NCI-H1694 treated with DMSO at 0.1 percent for 48 hours (cell line): ENCODE measurements around the gene KIF6.

Source experiments
- DNase-seq: peaks from one replicate; lab custom pipeline; 2025; lab: John Stamatoyannopoulos, UW

The KIF6 gene

DNA sequence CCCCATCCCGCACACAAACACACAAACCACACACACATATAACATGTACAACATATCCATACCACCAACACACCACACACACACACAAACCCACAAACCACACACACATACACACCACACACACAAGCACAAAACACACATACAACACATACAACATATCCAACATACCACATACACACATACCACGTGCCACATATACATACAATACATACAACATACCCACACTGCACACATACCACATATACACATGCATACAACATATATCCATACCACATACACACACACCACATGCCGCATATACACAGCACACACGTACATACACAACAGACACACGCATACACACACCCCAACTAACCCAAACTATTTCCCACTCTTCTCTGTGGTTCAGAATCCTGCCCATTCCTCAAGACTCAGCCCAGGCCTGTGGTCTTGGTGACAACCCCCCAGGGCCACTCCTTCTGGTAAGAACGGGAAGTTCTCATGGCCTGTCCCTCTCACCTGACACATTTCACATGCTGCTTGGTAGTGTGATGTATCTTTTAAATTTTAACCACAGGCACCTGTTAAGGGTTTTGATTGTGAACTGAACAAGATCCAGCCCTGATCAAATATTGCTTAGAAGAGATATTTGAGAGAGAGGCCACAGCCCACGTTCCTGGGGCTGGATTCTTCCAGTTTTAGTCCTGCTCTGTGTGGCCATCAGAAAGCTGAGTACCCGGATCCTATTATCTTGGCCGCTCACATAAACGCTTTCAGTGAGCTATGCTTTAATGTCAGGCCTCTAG, 346.8 kb downstream of the KIF6 start:
- DNase-seq: no peak

DNA sequence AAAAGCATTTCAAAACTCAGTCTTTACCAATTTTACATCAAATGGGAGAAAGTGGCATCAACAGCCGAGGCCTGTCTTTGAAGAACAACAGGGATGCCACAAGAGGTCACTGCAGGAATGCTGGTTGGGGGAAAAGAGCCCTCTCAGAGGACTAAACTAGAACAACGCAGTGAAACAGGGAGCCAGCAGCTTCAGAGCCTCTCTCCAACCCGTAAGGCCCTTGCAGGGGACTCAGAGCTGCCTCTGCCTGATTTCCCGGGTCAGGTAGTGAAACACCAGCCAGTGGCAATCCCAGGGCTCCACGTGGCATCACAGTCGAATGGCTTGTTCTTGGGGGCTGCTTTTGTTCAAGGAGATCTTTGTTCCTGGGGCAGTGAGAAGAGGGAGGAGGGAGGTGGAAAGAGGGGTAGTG, 347.7 kb downstream of the KIF6 start:
- peak; percentile 74 for DNase-seq

GRCh38 chr6:39375405-39375804, 349.8 kb downstream of the KIF6 start:
- no peak for DNase-seq

DNA sequence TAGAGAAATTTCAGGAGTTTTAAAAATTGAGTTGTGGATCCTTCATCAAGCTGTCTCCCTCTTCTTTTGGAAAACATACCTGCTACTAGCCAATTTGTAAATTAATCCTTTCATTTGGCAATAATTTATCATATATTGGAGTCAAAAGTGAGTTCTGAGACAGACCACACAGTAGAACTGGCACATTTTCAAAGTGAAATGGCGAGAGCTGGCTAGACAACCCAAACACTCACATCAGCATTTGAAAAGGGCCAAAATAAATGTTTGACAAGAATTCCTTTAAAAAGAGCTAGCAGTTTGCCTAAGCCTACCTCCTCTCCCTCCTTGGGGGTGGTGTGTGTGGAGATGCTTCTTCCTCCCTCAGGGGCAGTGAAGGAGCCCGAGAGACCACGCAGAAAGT, 354.8 kb downstream of the KIF6 start:
- DNase-seq: no peak

- DNase-seq: no peak
These were observed 355.2 kb downstream of the KIF6 start for GRCh38 chr6:39369987-39370386.

DNA sequence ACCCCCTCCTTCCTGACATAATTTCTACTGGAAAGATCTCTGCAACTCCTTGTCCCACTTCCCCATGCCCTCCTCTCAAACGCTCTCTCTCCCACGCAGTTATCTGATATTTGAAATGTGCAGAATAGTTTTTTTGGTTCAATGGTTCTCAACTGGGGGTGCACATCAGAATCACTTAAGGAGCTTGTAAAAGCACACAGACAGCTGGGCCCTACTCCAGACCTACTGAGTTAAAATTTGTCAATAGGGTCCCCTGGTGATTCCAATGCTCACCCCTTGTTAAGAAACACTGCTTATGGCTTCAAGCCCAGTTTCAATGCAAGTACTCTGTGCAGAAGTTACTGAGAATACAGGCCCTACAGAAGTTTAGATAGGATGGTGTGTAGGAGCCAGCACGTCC, 357.5 kb downstream of the KIF6 start:
- DNase-seq: no peak

DNA sequence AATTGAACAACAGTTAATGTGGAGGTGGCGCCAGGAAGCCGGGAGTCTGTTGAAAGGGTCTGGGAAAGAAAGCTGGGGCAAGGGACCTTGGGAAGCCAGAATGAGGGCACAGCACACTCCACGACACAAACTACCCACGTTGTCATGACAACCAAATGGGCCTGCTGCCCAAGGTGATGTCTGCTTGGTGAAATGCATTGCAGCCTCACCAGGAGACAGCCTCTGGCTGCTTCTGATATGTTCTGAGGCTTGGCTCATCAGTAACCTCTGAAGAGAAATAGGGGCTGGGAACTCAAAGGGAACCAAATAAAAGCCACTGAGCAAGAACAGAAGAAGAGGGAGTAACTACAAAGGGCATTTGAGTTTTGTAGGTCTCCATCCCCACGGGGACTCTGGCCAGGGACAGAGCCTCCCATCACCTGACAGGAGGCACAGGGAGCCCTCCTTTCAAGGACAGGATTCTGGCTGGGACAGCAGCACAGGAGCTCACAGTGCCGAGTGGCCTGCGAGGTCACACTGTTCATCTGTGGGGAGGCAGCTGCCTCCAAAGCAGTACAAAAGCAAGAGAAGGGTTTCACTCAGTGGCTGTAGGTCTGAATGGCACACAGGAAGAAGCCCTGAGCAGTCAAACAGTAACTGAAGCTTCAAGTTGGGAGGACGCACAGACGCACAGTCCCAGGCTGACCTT, 358.1 kb downstream of the KIF6 start:
- DNase-seq: no peak

DNA sequence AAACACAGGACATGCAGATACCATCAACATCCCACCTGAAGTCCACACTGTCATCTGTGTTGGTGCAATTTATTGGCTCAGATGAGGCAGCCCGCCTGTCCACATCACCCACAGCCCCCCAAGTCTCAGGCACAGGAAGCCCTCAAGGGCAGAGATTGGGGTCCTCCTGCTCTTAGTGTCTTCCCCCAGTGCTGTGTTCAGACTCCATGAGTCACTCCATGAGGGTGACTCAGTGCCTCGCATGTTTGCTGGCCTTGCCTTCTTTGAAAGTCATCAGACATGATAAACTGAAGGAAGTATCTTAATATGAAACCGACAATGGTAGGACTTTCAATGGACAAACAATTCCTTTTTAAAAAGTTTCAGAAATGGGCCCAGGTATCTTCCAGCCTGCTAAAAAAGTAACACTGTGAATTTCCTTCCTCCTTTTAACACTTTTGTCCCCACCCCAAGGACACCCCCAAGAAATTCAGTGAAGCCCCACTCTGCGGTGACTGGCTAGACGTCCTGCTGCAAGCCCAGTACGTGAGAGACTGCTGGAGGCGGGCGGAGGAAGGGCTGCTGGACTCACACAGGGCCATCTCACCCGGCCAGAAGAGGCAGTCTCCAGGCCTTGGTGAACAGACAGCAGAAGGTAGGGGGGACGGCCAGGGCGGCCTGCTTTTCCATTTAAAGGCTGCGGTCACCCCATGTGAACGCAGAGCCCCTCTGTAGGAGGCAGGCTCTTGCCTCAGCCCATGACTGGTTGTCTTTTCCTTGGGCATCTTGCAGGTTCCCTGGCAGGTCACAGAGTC, 359.7 kb downstream of the KIF6 start:
- DNase-seq: no peak

DNA sequence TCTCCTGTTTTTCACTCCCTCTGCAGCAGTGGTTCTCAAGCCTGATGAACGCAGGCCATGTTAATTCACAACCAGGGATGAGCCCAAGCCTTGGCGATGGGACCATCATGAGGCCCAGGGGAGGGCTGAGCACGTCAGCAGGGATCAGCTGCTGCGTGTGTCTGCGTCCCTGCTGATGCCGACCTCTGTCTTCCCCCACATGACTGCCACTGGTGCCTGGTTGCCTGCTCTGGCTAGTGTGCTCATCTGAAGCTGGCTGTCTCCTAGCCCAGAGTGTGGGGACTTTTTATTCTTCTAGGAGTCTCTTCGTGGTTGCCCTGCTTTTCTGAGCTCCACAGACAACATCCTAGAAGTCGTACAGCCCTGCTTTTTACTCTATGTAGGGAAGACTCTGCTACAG, 361.9 kb downstream of the KIF6 start:
- DNase-seq: no peak

- peak; percentile 23 for DNase-seq
These were observed 362.7 kb downstream of the KIF6 start for GRCh38 chr6:39362487-39362865.

DNA sequence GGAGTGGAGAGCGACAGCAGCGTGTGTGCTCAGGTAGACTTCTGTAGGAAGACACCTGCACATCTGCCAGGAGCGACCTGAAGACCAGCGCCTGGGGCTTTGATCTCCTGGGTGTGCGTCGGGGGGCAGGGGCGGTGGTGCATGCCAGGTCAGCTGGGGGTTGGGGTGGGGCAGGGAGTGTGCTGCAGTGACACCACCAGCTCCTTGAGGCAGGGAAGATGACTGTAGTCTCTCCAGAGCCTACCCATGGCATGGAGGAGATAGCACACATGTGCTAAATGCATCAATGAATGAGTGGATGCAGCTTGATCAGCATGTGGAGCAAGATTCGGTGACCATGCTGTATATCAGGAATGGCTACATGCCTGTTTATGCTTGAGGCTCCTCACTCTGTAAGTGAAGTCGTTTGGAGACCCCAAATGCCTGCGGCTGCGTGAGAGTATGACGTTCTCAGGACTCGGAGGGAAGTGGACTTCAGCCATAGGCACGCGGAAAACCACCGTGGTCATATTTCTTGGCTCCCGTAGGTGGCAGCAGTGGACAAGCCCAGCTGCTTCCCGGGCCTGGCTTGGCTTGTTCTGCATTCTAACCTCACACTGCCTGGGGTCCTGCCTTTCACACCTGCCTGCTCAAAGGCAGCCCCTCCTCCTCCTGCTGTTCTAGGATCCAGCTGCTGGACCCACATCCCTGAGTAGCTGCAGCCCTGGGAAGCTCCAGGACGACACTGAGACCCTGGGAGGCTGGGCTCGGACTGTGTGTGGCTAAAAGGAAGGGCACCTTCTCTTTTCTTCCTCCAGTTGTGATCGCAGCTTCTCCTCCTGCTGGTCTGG, 363.3 kb downstream of the KIF6 start:
- DNase-seq: peak; percentile 59

DNA sequence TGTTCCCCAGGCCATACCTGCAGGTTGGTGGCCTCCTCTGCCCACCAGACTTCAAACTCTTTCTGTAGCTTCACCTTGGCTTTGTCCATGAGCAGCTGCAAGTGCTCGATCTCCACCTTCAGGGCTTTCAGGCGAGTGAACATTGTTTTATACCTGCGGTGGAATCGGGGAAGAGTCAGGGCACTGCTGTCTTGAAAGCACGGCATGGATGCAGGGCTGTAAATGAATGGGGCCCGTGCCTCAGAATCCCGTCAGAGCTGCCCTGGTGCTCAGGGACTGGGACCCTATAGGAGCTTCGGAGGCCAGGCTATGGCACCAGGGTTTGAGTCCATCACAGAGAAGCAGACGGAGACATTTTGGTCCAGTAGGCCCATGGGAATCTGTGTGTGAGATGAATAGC, 364.8 kb downstream of the KIF6 start:
- no peak for DNase-seq

DNA sequence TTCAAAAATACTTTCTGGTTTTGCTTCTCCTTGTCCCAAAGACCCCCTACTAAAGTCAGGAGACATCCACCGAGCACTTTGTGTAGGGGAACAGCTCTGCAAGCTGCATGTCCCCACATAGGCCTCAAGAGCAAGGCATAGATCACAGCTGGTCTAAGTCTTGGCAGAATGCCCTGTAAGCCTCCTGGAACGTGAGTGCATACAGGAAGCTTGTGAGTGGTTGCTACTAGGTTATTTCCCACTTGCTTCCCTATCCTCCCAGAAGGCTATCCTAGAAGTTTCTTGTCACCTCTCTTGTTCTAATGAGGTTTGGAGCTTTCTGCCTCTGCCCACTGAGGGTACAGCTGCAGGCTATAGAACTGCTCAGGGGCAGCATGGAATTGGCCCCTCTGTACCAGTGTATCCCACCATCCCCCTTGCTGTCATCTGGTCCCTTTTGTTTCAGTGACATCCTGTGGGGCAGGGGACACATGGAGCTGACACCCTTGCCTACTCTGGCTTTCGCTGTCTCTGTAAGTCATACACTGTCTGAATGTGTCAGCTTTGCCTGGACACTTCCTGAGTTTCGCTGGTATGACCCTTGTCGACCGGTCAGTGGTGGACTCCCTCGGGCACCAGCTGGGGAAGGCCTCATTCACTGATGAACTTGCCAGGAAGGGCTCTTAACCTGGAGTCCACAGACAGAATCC, 367.1 kb downstream of the KIF6 start:
- DNase-seq: peak; percentile 63

DNA sequence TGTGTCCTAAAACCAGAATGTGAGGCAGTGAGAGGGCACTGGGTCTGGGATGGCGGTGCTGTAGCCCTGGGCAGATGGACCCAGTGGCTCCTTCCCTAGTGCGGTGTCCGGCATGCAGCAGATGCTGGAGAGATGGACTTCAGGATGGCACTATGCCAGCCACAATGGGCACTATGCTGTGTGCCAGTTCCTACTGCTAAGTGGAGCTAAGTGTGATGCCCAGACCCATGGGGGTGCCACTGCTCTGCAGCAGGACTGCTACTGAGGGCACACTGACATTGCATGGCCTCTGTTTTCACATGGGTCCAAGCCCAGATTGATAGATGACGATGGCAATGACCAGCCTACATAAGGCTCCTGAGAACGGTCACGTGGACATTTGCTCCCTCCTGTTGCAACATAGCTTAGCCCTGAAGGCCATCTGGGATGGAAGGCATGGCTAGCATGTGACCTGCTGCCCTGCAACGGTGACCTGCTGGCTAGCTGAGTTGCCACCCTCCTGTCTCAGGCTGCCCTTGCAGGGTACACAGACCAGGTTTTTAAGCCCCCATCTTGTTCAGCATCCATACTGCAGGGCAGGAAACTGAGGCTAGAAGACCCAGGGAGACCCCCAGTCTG, 371.4 kb downstream of the KIF6 start:
- DNase-seq: no peak

DNA sequence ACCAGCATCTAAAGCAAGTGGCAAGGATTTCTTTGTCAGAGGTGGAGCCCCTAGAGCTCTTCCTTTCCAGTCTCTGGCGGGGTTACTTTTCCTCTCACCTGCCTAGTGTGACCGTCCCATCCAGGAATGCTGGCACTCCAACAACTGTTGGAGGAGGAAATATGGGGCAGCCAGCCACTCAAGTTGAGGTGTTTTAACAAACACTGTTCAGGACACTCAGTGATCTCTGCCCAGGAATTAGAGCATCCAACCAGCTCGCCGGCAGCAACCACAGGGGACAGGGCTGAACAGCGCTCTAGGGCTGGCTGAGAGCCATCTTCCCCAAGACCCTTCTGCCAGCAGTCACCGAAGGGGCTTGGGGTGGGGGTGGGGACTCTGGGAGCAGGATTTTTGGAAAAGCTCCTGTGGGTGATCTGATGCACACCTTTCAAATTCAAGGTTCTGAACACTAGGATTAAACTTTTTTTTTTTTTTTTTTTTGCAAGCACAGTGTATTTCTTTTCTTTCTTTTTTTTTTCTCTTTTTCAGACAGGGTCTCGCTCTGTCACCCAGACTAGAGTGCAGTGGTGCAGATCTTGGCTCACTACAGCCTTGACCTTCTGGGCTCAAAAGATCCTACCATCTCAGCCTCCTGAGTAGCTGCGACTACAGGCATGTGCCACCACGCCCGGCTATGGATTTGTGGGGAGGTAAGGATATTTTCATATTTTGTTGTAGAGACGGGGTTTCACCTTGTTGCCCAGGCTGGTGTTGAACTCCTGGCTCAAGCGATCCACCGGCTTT, 374.3 kb downstream of the KIF6 start:
- no peak for DNase-seq

- no peak for DNase-seq
These were observed 376.5 kb downstream of the KIF6 start for GRCh38 chr6:39348740-39349139.

DNA sequence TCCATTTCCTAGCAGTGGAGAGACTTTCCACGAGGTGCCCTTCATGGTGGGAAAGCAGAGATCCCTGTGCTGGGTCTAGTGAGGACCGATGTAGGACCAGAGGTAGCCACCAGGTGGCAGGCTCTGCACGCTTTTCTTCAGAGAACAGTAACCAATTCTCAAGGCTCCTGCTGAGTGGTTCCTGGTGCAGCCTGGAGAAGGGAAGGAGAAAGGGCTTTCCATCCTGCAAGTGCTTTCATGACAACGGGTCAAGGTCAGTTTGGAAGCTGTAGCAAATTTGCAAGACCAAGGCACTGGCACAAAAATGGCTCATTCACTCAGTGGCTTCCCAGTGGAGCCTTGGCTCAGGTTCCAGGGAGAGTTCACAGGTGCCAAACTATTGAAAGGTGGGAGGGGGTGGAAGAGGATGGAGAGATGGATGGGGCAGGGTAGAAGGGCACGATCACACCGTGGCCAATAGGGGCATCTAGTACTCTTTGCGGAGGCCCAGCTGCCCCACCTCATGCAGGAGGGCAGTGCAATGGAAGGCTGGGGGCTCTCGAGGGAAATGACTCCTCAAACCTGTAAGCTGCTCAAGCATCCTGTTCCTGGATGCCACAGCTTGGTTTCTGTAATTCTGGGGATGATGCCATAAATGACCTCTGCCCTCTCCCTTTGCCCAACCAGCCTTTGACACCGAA, 377.2 kb downstream of the KIF6 start:
- DNase-seq: peak; percentile 34

- DNase-seq: no peak
These were observed 378.0 kb downstream of the KIF6 start for GRCh38 chr6:39347206-39347605.

- DNase-seq: no peak
These were observed 380.4 kb downstream of the KIF6 start for GRCh38 chr6:39344821-39345280.
